H9 (cell line): Measurements from ENCODE around the gene PNMA3. TPM values are rescaled to one million over a fixed set of nuclear protein-coding genes. Genes with fewer than 3 reads are reported as not detected.

Experiments
- DNase-seq: peaks from one replicate; pipeline ENCODE4 v3.0.0-alpha.2; 2017
- H2AFZ ChIP-seq: one replicate; pipeline ENCODE4 v1.6.1; 2013; ENCODE audit warnings: mild to moderate bottlenecking, low read length, control low read depth, moderate library complexity
- H2AK5ac ChIP-seq: 2 replicates; pipeline ENCODE4 v1.6.1; 2013; ENCODE audit warnings: low read length, control low read depth, mixed read lengths; ENCODE audit not compliant: insufficient read length
- H2BK120ac ChIP-seq: one replicate; pipeline ENCODE4 v1.6.1; 2013; ENCODE audit warnings: low read depth, mild to moderate bottlenecking, low read length, control low read depth, inconsistent platforms; ENCODE audit not compliant: poor library complexity, severe bottlenecking
- H2BK12ac ChIP-seq: 2 replicates; pipeline ENCODE4 v1.6.1; 2013; ENCODE audit warnings: low read length, control low read depth, mixed read lengths, low read depth; ENCODE audit not compliant: insufficient read length
- H2BK15ac ChIP-seq: 2 replicates; pipeline ENCODE4 v1.6.1; 2013; ENCODE audit warnings: low read depth, low read length, control low read depth
- H2BK20ac ChIP-seq: one replicate; pipeline ENCODE4 v1.6.1; 2013; ENCODE audit warnings: low read depth, mild to moderate bottlenecking, low read length, control low read depth, inconsistent platforms; ENCODE audit not compliant: poor library complexity, severe bottlenecking
- H2BK5ac ChIP-seq: 2 replicates; pipeline ENCODE4 v1.6.1; 2013; ENCODE audit warnings: low read length, control low read depth, mixed read lengths; ENCODE audit not compliant: insufficient read length
- H3K14ac ChIP-seq: 2 replicates; pipeline ENCODE4 v1.6.1; 2013; ENCODE audit warnings: low read length, control low read depth; ENCODE audit not compliant: insufficient read depth
- H3K18ac ChIP-seq: 2 replicates; pipeline ENCODE4 v1.6.1; 2013; ENCODE audit warnings: low read depth, mild to moderate bottlenecking, mixed read lengths, low read length, control low read depth; ENCODE audit not compliant: insufficient read length
- H3K23ac ChIP-seq: 2 replicates; pipeline ENCODE4 v1.6.1; 2013; ENCODE audit warnings: low read length, control low read depth, mixed read lengths, low read depth; ENCODE audit not compliant: insufficient read length
- H3K23me2 ChIP-seq: 2 replicates; pipeline ENCODE4 v1.6.1; 2013; ENCODE audit warnings: low read depth, mild to moderate bottlenecking, mixed read lengths, low read length, control low read depth; ENCODE audit not compliant: insufficient read length, poor library complexity, severe bottlenecking
- H3K27ac ChIP-seq: 2 replicates; pipeline ENCODE4 v1.5.1; 2013; ENCODE audit warnings: low read length, control low read depth, mixed read lengths, low read depth; ENCODE audit not compliant: insufficient read length
- H3K27me3 ChIP-seq: 2 replicates; pipeline ENCODE4 v1.6.1; 2013; ENCODE audit warnings: low read length, control low read depth, inconsistent platforms; ENCODE audit not compliant: insufficient read depth
- H3K4ac ChIP-seq: 2 replicates; pipeline ENCODE4 v1.6.1; 2013; ENCODE audit warnings: low read depth, mild to moderate bottlenecking, control low read depth, inconsistent platforms, low read length, moderate library complexity
- H3K4me1 ChIP-seq: 2 replicates; pipeline ENCODE4 v1.6.1; 2013; ENCODE audit warnings: low read length, control low read depth, inconsistent platforms; ENCODE audit not compliant: insufficient read depth
- H3K4me2 ChIP-seq: 2 replicates; pipeline ENCODE4 v1.6.1; 2013; ENCODE audit warnings: low read length, control low read depth, mixed read lengths; ENCODE audit not compliant: insufficient read length, insufficient read depth
- H3K56ac ChIP-seq: 2 replicates; pipeline ENCODE4 v1.6.1; 2013; ENCODE audit warnings: low read depth, mild to moderate bottlenecking, mixed read lengths, low read length, control low read depth; ENCODE audit not compliant: insufficient read length
- H3K79me1 ChIP-seq: 2 replicates; pipeline ENCODE4 v1.6.1; 2013; ENCODE audit warnings: low read depth, mild to moderate bottlenecking, moderate library complexity, low read length, control low read depth, inconsistent platforms; ENCODE audit not compliant: insufficient read depth, poor library complexity, severe bottlenecking
- H3K79me2 ChIP-seq: 2 replicates; pipeline ENCODE4 v1.6.1; 2013; ENCODE audit warnings: low read length, control low read depth, inconsistent platforms; ENCODE audit not compliant: insufficient read depth
- H3K9ac ChIP-seq: 2 replicates; pipeline ENCODE4 v1.6.1; 2013; ENCODE audit warnings: low read length, control low read depth, mixed read lengths; ENCODE audit not compliant: insufficient read length; ENCODE audit errors: extremely low read depth
- H3K9me3 ChIP-seq: one replicate; pipeline ENCODE4 v1.6.1; 2013; ENCODE audit warnings: low read depth, low read length, inconsistent platforms; ENCODE audit not compliant: control insufficient read depth
- H3T11ph ChIP-seq: one replicate; pipeline ENCODE4 v1.6.1; 2013; ENCODE audit warnings: mild to moderate bottlenecking, low read length, control low read depth, inconsistent platforms
- H4K20me1 ChIP-seq: one replicate; pipeline ENCODE4 v1.6.1; 2013; ENCODE audit not compliant: control insufficient read depth, insufficient read length, insufficient read depth
- H4K5ac ChIP-seq: 2 replicates; pipeline ENCODE4 v1.6.1; 2013; ENCODE audit warnings: low read depth, mild to moderate bottlenecking, mixed read lengths, low read length, control low read depth; ENCODE audit not compliant: insufficient read length
- H4K8ac ChIP-seq: replicated peaks from 2 replicates; pipeline ENCODE4 v1.6.1; 2013; ENCODE audit warnings: low read length, control low read depth, mixed read lengths, low read depth; ENCODE audit not compliant: insufficient read length
- H4K91ac ChIP-seq: 2 replicates; pipeline ENCODE4 v1.6.1; 2013; ENCODE audit warnings: low read depth, mild to moderate bottlenecking, moderate library complexity, mixed read lengths, low read length, control low read depth; ENCODE audit not compliant: insufficient read length
- H3K27ac Mint-ChIP-seq, 3 experiments: 2 replicates in 2 of 3; 3 replicates in 1 of 3; pipeline ENCODE4 v1.8.0; 2020 to 2021; ENCODE audit warnings: mixed read lengths in 3 of 3, mild to moderate bottlenecking in 1 of 3, moderate library complexity in 1 of 3
- H3K27me3 Mint-ChIP-seq: 2 replicates; pipeline ENCODE4 v1.8.0; 2021; ENCODE audit warnings: low read depth, mild to moderate bottlenecking, moderate library complexity, mixed read lengths
- H3K36me3 Mint-ChIP-seq, 3 experiments: 2 replicates in 2 of 3; 3 replicates in 1 of 3; pipeline ENCODE4 v1.8.0; 2020 to 2021; ENCODE audit warnings: low read depth in 3 of 3, mixed read lengths in 3 of 3; ENCODE audit not compliant: insufficient read depth in 1 of 3
- H3K4me1 Mint-ChIP-seq, 2 experiments: 2 replicates each; pipeline ENCODE4 v1.8.0; 2020; ENCODE audit warnings: mixed read lengths in 2 of 2
- H3K4me3 Mint-ChIP-seq, 2 experiments: 2 replicates in 1 of 2; 3 replicates in 1 of 2; pipeline ENCODE4 v1.8.0; 2020 to 2021; ENCODE audit warnings: mild to moderate bottlenecking in 2 of 2, mixed read lengths in 2 of 2, moderate library complexity in 1 of 2
- H3K9me3 Mint-ChIP-seq, 2 experiments: 2 replicates in 1 of 2; 3 replicates in 1 of 2; pipeline ENCODE4 v1.8.0; 2020; ENCODE audit warnings: mild to moderate bottlenecking in 2 of 2, mixed read lengths in 2 of 2, moderate library complexity in 1 of 2
- CTCF ChIP-seq: fragments of 200-600 bp; sonication (generic); conservative IDR thresholded peaks from 3 replicates; pipeline ENCODE4 v1.8.0; 2021; ENCODE audit warnings: antibody characterized with exemption, mild to moderate bottlenecking
- WGBS: extraction: QIAGEN DNeasy Blood & Tissue Kit; methylation state at CpG from one replicate; pipeline ENCODE4 v1.1.7; 2013; ENCODE audit warnings: missing lambda C conversion rate, low lambda C conversion rate, mixed read lengths; ENCODE audit not compliant: insufficient read length; ENCODE audit errors: extremely low coverage; 5-methylcytosine and 5-hydroxymethylcytosine counted together
- total RNA-seq: library from RNA; stranded (reverse); gene quantifications from 2 replicates; pipeline ENCODE4 v1.2.1, GENCODE V29; 2021

Gene PNMA3
- total RNA-seq, 1 experiment from 2014 or later = 9.4 TPM

- Histone ChIP-seq H3T11ph (no peak overlapping the region), H4K8ac (no peak overlapping the region), H3K9me3 (peaks cover 4% of the 10 kb centered on the region), H4K20me1 (no peaks in the 10 kb centered on the region), H3K27ac (no peak overlapping the region), H3K23me2 (no peaks in the 10 kb centered on the region), H2AFZ (no peak overlapping the region), H2BK12ac (no peak overlapping the region), H3K18ac (no peak overlapping the region), H4K5ac (no peak overlapping the region), H2BK5ac (no peak overlapping the region), H2BK120ac (no peak overlapping the region), H3K23ac (no peak overlapping the region), H3K79me2 (no peaks in the 10 kb centered on the region), H2BK15ac (no peak overlapping the region), H3K4me2 (no peak overlapping the region), H2AK5ac (no peak overlapping the region), H3K4ac (no peak overlapping the region), H4K91ac (no peak overlapping the region), H3K79me1 (no peaks in the 10 kb centered on the region), H2BK20ac (no peak overlapping the region), H3K14ac (no peak overlapping the region), H3K9ac (no peak overlapping the region), H3K27me3 (no peaks in the 10 kb centered on the region), H3K4me1 (no peaks in the 10 kb centered on the region), H3K56ac (no peak overlapping the region)
- peaks cover 8% of the 10 kb centered on the region in 2 experiments for H3K9me3 Mint-ChIP-seq
- no peaks in the 10 kb centered on the region for H3K4me1 Mint-ChIP-seq
- no peak for TF ChIP-seq CTCF
- H3K36me3 Mint-ChIP-seq = peaks cover 3 to 7% (median 6%) of the 10 kb centered on the region in 3 experiments; a peak in 5 of 7 replicates
- DNase-seq = no peak
- no peak overlapping the region for H3K4me3 Mint-ChIP-seq
- H3K27me3 Mint-ChIP-seq = no peaks in the 10 kb centered on the region; the same call in 1 of the 2 replicates
- WGBS = no CpG with 5 or more reads among the region's 11 CpGs
- no peak overlapping the region for H3K27ac Mint-ChIP-seq
Observed at GRCh38 chrX:153074935-153075334, 18.7 kb downstream of the PNMA3 start.
